ENCODE measurements around the gene THAP3. TPM values are rescaled to one million over a fixed set of nuclear protein-coding genes. Genes with fewer than 3 reads are reported as not detected.

The THAP3 gene
- total and polyA plus RNA-seq, 7 donors: 12.6 to 30.6 (median 22.7) TPM

DNA sequence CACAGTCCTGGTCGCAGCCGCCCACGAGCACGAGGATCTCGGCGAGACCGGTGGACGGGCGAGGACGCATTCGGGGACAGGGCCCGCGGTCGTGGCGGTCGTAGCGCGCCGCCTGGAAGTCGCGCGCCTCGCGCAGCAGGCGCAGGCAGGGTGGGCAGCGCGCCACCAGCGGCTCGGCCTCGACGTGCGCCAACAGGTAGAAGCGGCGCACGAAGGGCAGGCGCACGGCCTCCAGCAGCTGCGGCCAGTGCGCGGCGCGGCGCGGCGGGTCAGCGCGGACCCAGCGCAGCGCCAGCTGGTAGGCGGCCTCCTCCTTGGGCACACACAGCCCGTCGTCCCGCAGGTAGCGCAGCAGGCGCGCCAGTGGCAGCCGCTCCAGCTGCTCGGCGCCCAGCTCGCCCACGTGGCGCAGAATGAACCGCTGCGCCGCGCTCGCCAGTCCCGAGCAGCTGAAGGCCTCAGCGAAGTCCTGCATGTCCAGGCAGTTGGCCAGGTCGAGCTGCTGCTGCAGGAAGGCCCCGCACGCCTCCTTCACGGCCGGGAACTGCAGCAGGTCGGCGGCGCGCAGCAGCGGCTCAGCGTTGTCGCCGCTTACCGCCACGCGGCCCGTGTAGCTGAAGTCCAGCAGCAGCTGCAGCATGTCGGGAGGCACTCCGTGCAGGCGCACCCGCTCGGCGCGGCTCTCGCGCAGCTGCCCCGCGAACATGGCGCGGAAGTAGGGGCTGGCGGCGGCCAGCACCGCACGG, 22.6 kb upstream of the THAP3 start:
- Histone ChIP-seq H3K4me3 (peak overlapping the region; percentile 77 to 96 (median 89)), H3K27me3 (no peaks in the 10 kb centered on the region), H3K36me3 (peaks cover 8 to 25% (median 21%) of the 10 kb centered on the region in 4 donors), H3K27ac (peak overlapping the region; percentile 97 to 99 (median 98)), H3K4me1 (peaks cover 0 to 66% (median 58%) of the 10 kb centered on the region in 4 donors), H3K9me3 (no peaks in the 10 kb centered on the region)
- intact Hi-C loops (cut with DNase I): loop anchor here (2.0 kb wide), 1 partner anchor 21 kb away; no protein-coding TSS in a partner anchor
- TF ChIP-seq POLR2AphosphoS5 (IDR thresholded peaks at IDR 0.05) (no peak), POLR2A (IDR thresholded peaks at IDR 0.05) (no peak), EP300 (IDR thresholded peaks at IDR 0.05) (no peak)
- TF ChIP-seq, protein P1, sequence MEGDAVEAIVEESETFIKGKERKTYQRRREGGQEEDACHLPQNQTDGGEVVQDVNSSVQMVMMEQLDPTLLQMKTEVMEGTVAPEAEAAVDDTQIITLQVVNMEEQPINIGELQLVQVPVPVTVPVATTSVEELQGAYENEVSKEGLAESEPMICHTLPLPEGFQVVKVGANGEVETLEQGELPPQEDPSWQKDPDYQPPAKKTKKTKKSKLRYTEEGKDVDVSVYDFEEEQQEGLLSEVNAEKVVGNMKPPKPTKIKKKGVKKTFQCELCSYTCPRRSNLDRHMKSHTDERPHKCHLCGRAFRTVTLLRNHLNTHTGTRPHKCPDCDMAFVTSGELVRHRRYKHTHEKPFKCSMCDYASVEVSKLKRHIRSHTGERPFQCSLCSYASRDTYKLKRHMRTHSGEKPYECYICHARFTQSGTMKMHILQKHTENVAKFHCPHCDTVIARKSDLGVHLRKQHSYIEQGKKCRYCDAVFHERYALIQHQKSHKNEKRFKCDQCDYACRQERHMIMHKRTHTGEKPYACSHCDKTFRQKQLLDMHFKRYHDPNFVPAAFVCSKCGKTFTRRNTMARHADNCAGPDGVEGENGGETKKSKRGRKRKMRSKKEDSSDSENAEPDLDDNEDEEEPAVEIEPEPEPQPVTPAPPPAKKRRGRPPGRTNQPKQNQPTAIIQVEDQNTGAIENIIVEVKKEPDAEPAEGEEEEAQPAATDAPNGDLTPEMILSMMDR (IDR thresholded peaks at IDR 0.05): no peak
- DNase-seq: peak; percentile 82
- WGBS, 2 donors: 0% methylated on average over 103 of the region's 103 CpGs

DNA sequence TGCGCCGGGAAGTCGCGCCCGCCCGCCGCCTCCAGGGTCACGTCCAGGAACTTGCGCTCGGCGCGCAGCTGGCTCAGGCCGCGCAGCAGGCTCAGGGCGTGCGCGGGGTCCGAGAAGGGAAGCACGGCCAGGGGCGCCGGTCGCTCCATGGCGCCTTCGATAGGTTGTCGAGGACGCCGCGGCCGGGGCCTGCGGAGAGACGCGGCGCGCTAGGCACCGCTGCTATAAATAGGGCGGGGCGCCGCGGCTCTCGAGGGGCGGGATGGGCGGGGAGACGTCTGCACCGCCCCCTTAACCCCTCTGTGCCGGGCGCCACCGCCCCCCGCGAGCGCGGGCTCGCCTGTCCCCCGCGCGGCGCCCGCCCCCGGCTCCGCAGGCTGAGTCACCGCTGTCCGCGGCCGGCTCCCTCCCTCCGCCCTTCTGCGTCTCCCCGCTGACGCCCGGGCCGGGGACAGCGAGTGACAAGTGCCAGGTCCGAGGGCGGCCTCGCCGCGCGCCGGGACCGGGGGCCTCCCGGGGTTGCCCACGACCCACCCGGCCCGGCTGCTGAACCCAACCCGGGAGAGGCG, 21.9 kb upstream of the THAP3 start, which contains the start of gene KLHL21:
Gene KLHL21 (minus strand): TSS at position 201 of the 569 bp plus-strand sequence. CDS start 52 bp downstream, at position 149.
- TF ChIP-seq POLR2A (IDR thresholded peaks at IDR 0.05): peak in 1 of 2 donors; percentile 18
- peak; percentile 87 to 96 (median 95) for TF ChIP-seq POLR2AphosphoS5 (IDR thresholded peaks at IDR 0.05)
- TF ChIP-seq, protein P1 (IDR thresholded peaks at IDR 0.05): no peak
- TF ChIP-seq EP300 (IDR thresholded peaks at IDR 0.05): no peak
- H3K4me1 ChIP-seq: peaks cover 0 to 61% (median 53%) of the 10 kb centered on the region in 4 donors
- H3K36me3 ChIP-seq: peaks cover 4 to 18% (median 15%) of the 10 kb centered on the region in 4 donors
- peak within 1 kb of the TSS; percentile 97 to 99 (median 98) for H3K27ac ChIP-seq
- H3K4me3 ChIP-seq: peak within 1 kb of the TSS; percentile 77 to 96 (median 89)
- WGBS, 2 donors: 0 to 1% methylated on average over 84 of the region's 84 CpGs
- DNase-seq: peak; percentile 97
- H3K9me3 ChIP-seq: no peaks in the 10 kb centered on the region
- intact Hi-C loops (cut with DNase I): loop anchor here (1.0 kb wide), 2 partner anchors 11 to 22 kb away; partner anchors contain the start of genes PHF13 and THAP3
- no peaks in the 10 kb centered on the region for H3K27me3 ChIP-seq

DNA sequence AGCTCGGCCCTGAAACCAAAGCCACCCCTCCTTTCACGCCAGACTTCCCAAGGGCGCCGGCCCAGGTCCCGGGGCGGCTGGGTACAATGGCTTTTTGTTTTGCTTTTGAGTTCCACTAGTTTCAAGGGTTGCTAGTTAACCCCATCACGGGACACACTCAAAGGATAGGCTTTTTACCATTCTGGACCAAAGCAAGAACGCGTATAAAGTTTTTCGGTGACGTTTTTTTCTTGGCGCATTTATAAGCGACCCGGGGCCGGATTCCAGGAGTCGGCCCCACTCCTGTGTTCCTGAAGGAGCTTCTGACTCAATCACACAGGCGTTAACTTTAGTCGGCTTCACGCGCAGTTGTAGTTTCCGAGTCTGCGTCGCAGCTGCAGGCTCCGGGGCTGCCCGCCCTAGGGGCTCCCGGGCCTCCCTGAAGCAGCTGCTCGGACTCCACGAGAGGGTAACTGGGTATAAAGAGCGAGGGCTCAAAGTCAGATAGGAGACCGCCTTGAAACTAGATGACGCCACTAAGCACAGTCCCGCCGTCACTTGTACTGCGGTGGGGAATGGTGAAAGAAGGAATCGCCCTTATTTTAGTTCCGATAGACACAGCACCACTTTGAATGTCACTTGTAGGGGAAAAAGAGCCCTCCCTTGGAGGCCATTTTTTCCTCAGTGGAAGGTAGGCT, 21.3 kb upstream of the THAP3 start:
- peak; percentile 89 for DNase-seq
- Histone ChIP-seq H3K4me3 (peak overlapping the region; percentile 77 to 96 (median 89)), H3K27me3 (no peaks in the 10 kb centered on the region), H3K4me1 (peaks cover 0 to 55% (median 49%) of the 10 kb centered on the region in 4 donors), H3K9me3 (no peaks in the 10 kb centered on the region), H3K27ac (peak overlapping the region; percentile 97 to 99 (median 98)), H3K36me3 (peaks cover 0 to 12% (median 9%) of the 10 kb centered on the region in 4 donors)
- WGBS, 2 donors: 1% methylated on average over 36 of the region's 36 CpGs
- TF ChIP-seq, protein P1 (IDR thresholded peaks at IDR 0.05): no peak
- TF ChIP-seq POLR2A (IDR thresholded peaks at IDR 0.05): peak; percentile 43 to 67
- TF ChIP-seq POLR2AphosphoS5 (IDR thresholded peaks at IDR 0.05): peak in 3 of 4 donors; percentile 3 to 46 (median 28)
- peak in 1 of 4 donors; percentile 16 for TF ChIP-seq EP300 (IDR thresholded peaks at IDR 0.05)
- intact Hi-C loops (cut with DNase I): loop anchor here (1.0 kb wide), 2 partner anchors 10 to 21 kb away; partner anchors contain the start of genes PHF13 and THAP3

DNA sequence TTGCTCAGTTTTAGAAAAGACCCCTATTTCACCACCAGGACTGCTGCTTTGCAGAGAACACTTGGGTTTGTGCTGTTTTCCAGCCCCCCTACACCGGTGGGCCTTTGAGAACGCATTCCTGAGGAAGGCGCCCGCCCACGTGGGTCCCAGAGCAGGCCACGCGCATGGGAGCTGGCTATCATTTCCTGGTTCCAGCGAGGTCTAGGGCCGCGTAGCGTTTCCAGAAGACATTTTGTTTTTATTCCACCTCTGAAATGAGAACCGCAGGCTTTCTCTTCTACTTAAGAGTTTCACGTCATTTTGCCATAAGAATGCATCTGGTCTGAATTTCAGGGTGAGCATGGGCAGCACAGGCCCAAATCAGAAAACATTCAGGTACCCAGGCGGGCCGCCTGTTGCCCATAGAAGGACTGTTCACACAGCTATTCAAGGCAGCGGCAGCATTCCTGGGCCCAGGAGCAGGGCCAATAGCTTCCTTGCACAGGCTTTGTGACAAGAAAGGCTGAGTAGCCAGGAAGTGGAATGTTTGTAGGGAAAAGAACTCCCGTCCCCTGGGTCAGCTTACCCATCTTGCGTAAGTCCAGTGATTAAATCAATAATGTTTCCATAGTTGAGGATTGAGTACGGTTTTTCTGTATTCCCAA, 20.6 kb upstream of the THAP3 start:
- Histone ChIP-seq H3K4me1 (peaks cover 0 to 53% (median 44%) of the 10 kb centered on the region in 4 donors), H3K4me3 (peak overlapping the region; percentile 77 to 96 (median 89)), H3K36me3 (peaks cover 0 to 5% (median 3%) of the 10 kb centered on the region in 4 donors), H3K27me3 (no peaks in the 10 kb centered on the region), H3K9me3 (no peaks in the 10 kb centered on the region), H3K27ac (peak overlapping the region; percentile 97 to 99 (median 98))
- WGBS, 2 donors: 53 to 73% methylated on average over 19 of the region's 19 CpGs
- TF ChIP-seq POLR2A (IDR thresholded peaks at IDR 0.05) (no peak), EP300 (IDR thresholded peaks at IDR 0.05) (peak in 1 of 4 donors; percentile 23), POLR2AphosphoS5 (IDR thresholded peaks at IDR 0.05) (peak in 3 of 4 donors; percentile 51 to 68 (median 51))
- TF ChIP-seq, protein P1 (IDR thresholded peaks at IDR 0.05): peak in 2 of 4 experiments; percentile 53 to 58
- DNase-seq: peak; percentile 94
- intact Hi-C loops (cut with DNase I): loop anchor here (1.0 kb wide), 2 partner anchors 9 to 20 kb away; partner anchors contain the start of genes PHF13 and THAP3
